Parathyroid adenoma (tissue), 2 donors: ENCODE data around the gene SKI.
A peak's percentile ranks its signal among the peaks of the same experiment; 100 is the strongest.

Experiments
- H2AFZ ChIP-seq: fragments of 300-600 bp; sonication (generic); one replicate; pipeline ENCODE4 v1.7.0; 2017; ENCODE audit warnings: antibody characterized with exemption, mild to moderate bottlenecking
- H3K27ac ChIP-seq: fragments of 300-600 bp; sonication (generic); one replicate; pipeline ENCODE4 v1.7.0; 2017
- H3K27me3 ChIP-seq: fragments of 300-600 bp; sonication (generic); one replicate; pipeline ENCODE4 v1.7.0; 2017; ENCODE audit warnings: low read length; ENCODE audit not compliant: control insufficient read depth, insufficient read depth
- H3K36me3 ChIP-seq: fragments of 300-600 bp; sonication (generic); one replicate; pipeline ENCODE4 v1.7.0; 2017; ENCODE audit warnings: low read length; ENCODE audit not compliant: control insufficient read depth, insufficient read depth
- H3K4me1 ChIP-seq: fragments of 300-600 bp; sonication (generic); one replicate; pipeline ENCODE4 v1.7.0; 2017; ENCODE audit warnings: control low read depth
- H3K4me2 ChIP-seq: fragments of 300-600 bp; sonication (generic); one replicate; pipeline ENCODE4 v1.7.0; 2017; ENCODE audit warnings: low read length
- H3K4me3 ChIP-seq: fragments of 300-600 bp; sonication (generic); one replicate; pipeline ENCODE4 v1.7.0; 2017; ENCODE audit warnings: low read depth, low read length
- H3K79me2 ChIP-seq: fragments of 300-600 bp; sonication (generic); one replicate; pipeline ENCODE4 v1.7.0; 2017; ENCODE audit warnings: control low read depth
- H3K9ac ChIP-seq: fragments of 300-600 bp; sonication (generic); one replicate; pipeline ENCODE4 v1.7.0; 2017; ENCODE audit warnings: mild to moderate bottlenecking
- H3K9me3 ChIP-seq: fragments of 300-600 bp; sonication (generic); one replicate; pipeline ENCODE4 v1.7.0; 2017; ENCODE audit warnings: low read length; ENCODE audit not compliant: control insufficient read depth
- CTCF ChIP-seq: fragments of 300-600 bp; sonication (generic); IDR thresholded peaks from one replicate; pipeline ENCODE4 v1.7.0; 2017; ENCODE audit warnings: antibody characterized with exemption, mild to moderate bottlenecking
- donor health status: primary hyperparathyroidism.

Gene SKI

GRCh38 chr1:2229037-2229864 is 1.1 kb downstream of the SKI start:
- TF ChIP-seq CTCF, result no peak
- Histone ChIP-seq H3K4me2 (peak overlapping the region; percentile 87), H3K4me3 (peak overlapping the region; percentile 56), H2AFZ (no peak overlapping the region), H3K79me2 (peaks cover 40% of the 10 kb centered on the region), H3K9me3 (no peaks in the 10 kb centered on the region), H3K4me1 (no peaks in the 10 kb centered on the region), H3K27me3 (no peaks in the 10 kb centered on the region), H3K36me3 (no peaks in the 10 kb centered on the region), H3K27ac (peak overlapping the region; percentile 17), H3K9ac (no peak overlapping the region)

GRCh38 chr1:2229911-2230731 is 2.0 kb downstream of the SKI start:
- Histone ChIP-seq H2AFZ (no peak overlapping the region), H3K79me2 (peaks cover 41% of the 10 kb centered on the region), H3K36me3 (no peaks in the 10 kb centered on the region), H3K4me3 (peak overlapping the region; percentile 56), H3K9me3 (no peaks in the 10 kb centered on the region), H3K4me1 (no peaks in the 10 kb centered on the region), H3K27me3 (no peaks in the 10 kb centered on the region), H3K27ac (peak overlapping the region; percentile 39), H3K9ac (no peak overlapping the region), H3K4me2 (peak overlapping the region; percentile 87)
- TF ChIP-seq CTCF, result no peak

GRCh38 chr1:2230781-2231531 is 2.8 kb downstream of the SKI start:
- H3K36me3 ChIP-seq, result no peaks in the 10 kb centered on the region
- H2AFZ ChIP-seq, result no peak overlapping the region
- H3K27ac ChIP-seq, result no peak overlapping the region
- H3K27me3 ChIP-seq, result no peaks in the 10 kb centered on the region
- no peaks in the 10 kb centered on the region for H3K9me3 ChIP-seq
- peak overlapping the region; percentile 87 for H3K4me2 ChIP-seq
- peak overlapping the region; percentile 56 for H3K4me3 ChIP-seq
- no peak overlapping the region for H3K9ac ChIP-seq
- peaks cover 49% of the 10 kb centered on the region for H3K79me2 ChIP-seq
- H3K4me1 ChIP-seq, result no peaks in the 10 kb centered on the region
- TF ChIP-seq CTCF, result no peak

- Histone ChIP-seq H3K36me3 (no peaks in the 10 kb centered on the region), H3K9me3 (no peaks in the 10 kb centered on the region), H3K4me2 (peak overlapping the region; percentile 87), H3K27me3 (no peaks in the 10 kb centered on the region), H3K9ac (no peak overlapping the region), H3K4me3 (no peak overlapping the region), H3K4me1 (no peaks in the 10 kb centered on the region), H2AFZ (no peak overlapping the region), H3K27ac (peak overlapping the region; percentile 15), H3K79me2 (peaks cover 54% of the 10 kb centered on the region)
- TF ChIP-seq CTCF, result no peak
These were observed 3.6 kb downstream of the SKI start for GRCh38 chr1:2231532-2232254.
